ENCODE data around the gene TIMP3. TPM values are rescaled to one million over a fixed set of nuclear protein-coding genes. Genes with fewer than 3 reads are reported as not detected.

The TIMP3 gene
- total and polyA plus RNA-seq, 3 donors from 2014 or later = 200 to 214 (median 201) TPM

GRCh38 chr22:32858957-32859356, 57.5 kb downstream of the TIMP3 start:
- 91 to 92% methylated on average over 9 of the region's 9 CpGs for WGBS, 2 donors
- no peaks in the 10 kb centered on the region for H3K36me3 ChIP-seq (ENCODE audit: low read depth, missing control alignments)
- intact Hi-C loops (cut with DNase I; ENCODE audit: low total_unique reads) = no loop called here
- no peak overlapping the region for H3K4me3 ChIP-seq
- no peak for DNase-seq
- peaks cover 6% of the 10 kb centered on the region for H3K4me1 ChIP-seq
- no peak overlapping the region for H3K27ac ChIP-seq
- TF ChIP-seq, protein P1, sequence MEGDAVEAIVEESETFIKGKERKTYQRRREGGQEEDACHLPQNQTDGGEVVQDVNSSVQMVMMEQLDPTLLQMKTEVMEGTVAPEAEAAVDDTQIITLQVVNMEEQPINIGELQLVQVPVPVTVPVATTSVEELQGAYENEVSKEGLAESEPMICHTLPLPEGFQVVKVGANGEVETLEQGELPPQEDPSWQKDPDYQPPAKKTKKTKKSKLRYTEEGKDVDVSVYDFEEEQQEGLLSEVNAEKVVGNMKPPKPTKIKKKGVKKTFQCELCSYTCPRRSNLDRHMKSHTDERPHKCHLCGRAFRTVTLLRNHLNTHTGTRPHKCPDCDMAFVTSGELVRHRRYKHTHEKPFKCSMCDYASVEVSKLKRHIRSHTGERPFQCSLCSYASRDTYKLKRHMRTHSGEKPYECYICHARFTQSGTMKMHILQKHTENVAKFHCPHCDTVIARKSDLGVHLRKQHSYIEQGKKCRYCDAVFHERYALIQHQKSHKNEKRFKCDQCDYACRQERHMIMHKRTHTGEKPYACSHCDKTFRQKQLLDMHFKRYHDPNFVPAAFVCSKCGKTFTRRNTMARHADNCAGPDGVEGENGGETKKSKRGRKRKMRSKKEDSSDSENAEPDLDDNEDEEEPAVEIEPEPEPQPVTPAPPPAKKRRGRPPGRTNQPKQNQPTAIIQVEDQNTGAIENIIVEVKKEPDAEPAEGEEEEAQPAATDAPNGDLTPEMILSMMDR (IDR thresholded peaks at IDR 0.05) = no peak
- no peak for TF ChIP-seq POLR2A (IDR thresholded peaks at IDR 0.05)
- no peaks in the 10 kb centered on the region for H3K9me3 ChIP-seq
- no peaks in the 10 kb centered on the region for H3K27me3 ChIP-seq

GRCh38 chr22:32859743-32860142, 58.2 kb downstream of the TIMP3 start:
- no peaks in the 10 kb centered on the region for H3K4me1 ChIP-seq
- 90 to 100% methylated on average over 1 of the region's 1 CpG for WGBS, 2 donors
- H3K9me3 ChIP-seq = no peaks in the 10 kb centered on the region
- H3K4me3 ChIP-seq = no peak overlapping the region
- H3K36me3 ChIP-seq (ENCODE audit: low read depth, missing control alignments) = no peaks in the 10 kb centered on the region
- H3K27ac ChIP-seq = no peak overlapping the region
- no peak for TF ChIP-seq POLR2A (IDR thresholded peaks at IDR 0.05)
- TF ChIP-seq, protein P1 (IDR thresholded peaks at IDR 0.05) = no peak
- intact Hi-C loops (cut with DNase I; ENCODE audit: low total_unique reads) = no loop called here
- DNase-seq = no peak
- no peaks in the 10 kb centered on the region for H3K27me3 ChIP-seq

GRCh38 chr22:32861330-32861729, 59.8 kb downstream of the TIMP3 start:
- no peak for TF ChIP-seq POLR2A (IDR thresholded peaks at IDR 0.05)
- TF ChIP-seq, protein P1 (IDR thresholded peaks at IDR 0.05) = no peak
- no peak overlapping the region for H3K4me3 ChIP-seq
- intact Hi-C loops (cut with DNase I; ENCODE audit: low total_unique reads) = no loop called here
- no peak for DNase-seq
- WGBS, 2 donors = 99% methylated on average over 5 of the region's 5 CpGs
- no peaks in the 10 kb centered on the region for H3K36me3 ChIP-seq (ENCODE audit: low read depth, missing control alignments)
- no peaks in the 10 kb centered on the region for H3K27me3 ChIP-seq
- no peak overlapping the region for H3K27ac ChIP-seq
- H3K4me1 ChIP-seq = no peaks in the 10 kb centered on the region
- H3K9me3 ChIP-seq = no peaks in the 10 kb centered on the region

DNA sequence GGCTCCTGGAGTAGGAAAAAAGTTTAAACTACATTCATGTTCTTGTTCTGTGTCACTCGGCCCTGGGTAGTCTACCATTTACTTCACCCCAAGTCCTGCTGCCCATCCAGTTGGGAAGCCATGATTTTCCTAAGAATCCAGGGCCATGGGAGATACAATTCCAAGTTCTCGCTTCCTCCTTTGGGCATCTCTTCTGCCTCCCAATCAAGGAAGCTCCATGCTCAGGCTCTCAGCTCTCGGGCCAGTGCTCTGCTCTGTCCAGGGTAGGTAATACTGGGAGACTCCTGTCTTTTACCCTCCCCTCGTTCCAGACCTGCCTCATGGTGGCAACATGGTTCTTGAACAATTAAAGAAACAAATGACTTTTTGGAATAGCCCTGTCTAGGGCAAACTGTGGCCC, 60.6 kb downstream of the TIMP3 start:
- intact Hi-C loops (cut with DNase I; ENCODE audit: low total_unique reads) = no loop called here
- Histone ChIP-seq H3K4me3 (no peak overlapping the region), H3K36me3 (ENCODE audit: low read depth, missing control alignments) (no peaks in the 10 kb centered on the region), H3K27me3 (no peaks in the 10 kb centered on the region), H3K27ac (no peak overlapping the region), H3K4me1 (no peaks in the 10 kb centered on the region), H3K9me3 (no peaks in the 10 kb centered on the region)
- TF ChIP-seq, protein P1 (IDR thresholded peaks at IDR 0.05) = no peak
- TF ChIP-seq POLR2A (IDR thresholded peaks at IDR 0.05) = no peak
- WGBS, 2 donors = 86 to 93% methylated on average over 4 of the region's 4 CpGs
- DNase-seq = no peak

DNA sequence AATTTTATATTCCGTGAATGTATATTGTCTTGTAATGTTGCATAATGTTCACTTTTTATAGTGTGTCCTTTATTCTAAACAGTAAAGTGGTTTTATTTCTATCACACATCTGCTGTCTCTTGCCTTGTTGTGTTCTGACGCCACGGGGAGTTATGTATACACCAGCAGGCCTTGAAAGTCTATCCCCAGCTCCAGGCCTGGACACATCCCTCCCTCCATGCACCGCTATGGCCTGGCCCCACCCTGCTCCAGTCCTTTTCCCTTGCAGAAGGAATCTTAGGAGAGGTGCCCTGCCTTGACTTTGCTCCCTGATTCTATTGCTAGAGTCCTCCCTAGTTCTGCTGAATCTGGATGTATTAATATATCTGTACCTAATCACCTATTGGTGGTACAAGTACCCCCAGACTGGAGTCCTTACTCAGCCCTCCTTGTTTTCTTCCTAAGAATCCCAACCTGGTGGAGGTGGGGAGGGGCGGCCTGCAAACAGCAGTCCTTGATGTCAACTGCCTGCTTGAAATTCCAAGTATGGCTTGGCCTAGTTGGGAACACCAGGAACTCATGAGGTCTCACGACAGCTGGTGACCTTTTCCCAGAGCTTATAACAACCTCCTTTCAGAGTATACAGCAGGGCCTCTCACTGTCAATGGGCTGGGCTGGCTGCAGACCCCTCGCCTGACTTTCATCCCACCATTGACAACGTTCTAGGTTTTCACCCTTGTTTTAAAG, 61.6 kb downstream of the TIMP3 start:
- Histone ChIP-seq H3K27ac (no peak overlapping the region), H3K27me3 (no peaks in the 10 kb centered on the region), H3K4me3 (no peak overlapping the region), H3K4me1 (no peaks in the 10 kb centered on the region), H3K36me3 (ENCODE audit: low read depth, missing control alignments) (no peaks in the 10 kb centered on the region), H3K9me3 (no peaks in the 10 kb centered on the region)
- TF ChIP-seq POLR2A (IDR thresholded peaks at IDR 0.05) = no peak
- TF ChIP-seq, protein P1 (IDR thresholded peaks at IDR 0.05) = no peak
- 74 to 77% methylated on average over 8 of the region's 8 CpGs for WGBS, 2 donors
- intact Hi-C loops (cut with DNase I; ENCODE audit: low total_unique reads) = no loop called here
- DNase-seq = no peak
